H9 (cell line): ENCODE measurements around the gene IGSF9B. TPM values are rescaled to one million over a fixed set of nuclear protein-coding genes. Genes with fewer than 3 reads are reported as not detected.
A peak's percentile ranks its signal among the peaks of the same experiment; 100 is the strongest.

Experiments used
- DNase-seq: peaks from one replicate; pipeline ENCODE4 v3.0.0-alpha.2; 2017
- H2AFZ ChIP-seq: one replicate; pipeline ENCODE4 v1.6.1; 2013; ENCODE audit warnings: mild to moderate bottlenecking, low read length, control low read depth, moderate library complexity
- H2AK5ac ChIP-seq: 2 replicates; pipeline ENCODE4 v1.6.1; 2013; ENCODE audit warnings: low read length, control low read depth, mixed read lengths; ENCODE audit not compliant: insufficient read length
- H2BK120ac ChIP-seq: one replicate; pipeline ENCODE4 v1.6.1; 2013; ENCODE audit warnings: low read depth, mild to moderate bottlenecking, low read length, control low read depth, inconsistent platforms; ENCODE audit not compliant: poor library complexity, severe bottlenecking
- H2BK12ac ChIP-seq: 2 replicates; pipeline ENCODE4 v1.6.1; 2013; ENCODE audit warnings: low read length, control low read depth, mixed read lengths, low read depth; ENCODE audit not compliant: insufficient read length
- H2BK15ac ChIP-seq: 2 replicates; pipeline ENCODE4 v1.6.1; 2013; ENCODE audit warnings: low read depth, low read length, control low read depth
- H2BK20ac ChIP-seq: one replicate; pipeline ENCODE4 v1.6.1; 2013; ENCODE audit warnings: low read depth, mild to moderate bottlenecking, low read length, control low read depth, inconsistent platforms; ENCODE audit not compliant: poor library complexity, severe bottlenecking
- H2BK5ac ChIP-seq: 2 replicates; pipeline ENCODE4 v1.6.1; 2013; ENCODE audit warnings: low read length, control low read depth, mixed read lengths; ENCODE audit not compliant: insufficient read length
- H3K14ac ChIP-seq: 2 replicates; pipeline ENCODE4 v1.6.1; 2013; ENCODE audit warnings: low read length, control low read depth; ENCODE audit not compliant: insufficient read depth
- H3K18ac ChIP-seq: 2 replicates; pipeline ENCODE4 v1.6.1; 2013; ENCODE audit warnings: low read depth, mild to moderate bottlenecking, mixed read lengths, low read length, control low read depth; ENCODE audit not compliant: insufficient read length
- H3K23ac ChIP-seq: 2 replicates; pipeline ENCODE4 v1.6.1; 2013; ENCODE audit warnings: low read length, control low read depth, mixed read lengths, low read depth; ENCODE audit not compliant: insufficient read length
- H3K23me2 ChIP-seq: 2 replicates; pipeline ENCODE4 v1.6.1; 2013; ENCODE audit warnings: low read depth, mild to moderate bottlenecking, mixed read lengths, low read length, control low read depth; ENCODE audit not compliant: insufficient read length, poor library complexity, severe bottlenecking
- H3K27ac ChIP-seq: 2 replicates; pipeline ENCODE4 v1.5.1; 2013; ENCODE audit warnings: low read length, control low read depth, mixed read lengths, low read depth; ENCODE audit not compliant: insufficient read length
- H3K27me3 ChIP-seq: 2 replicates; pipeline ENCODE4 v1.6.1; 2013; ENCODE audit warnings: low read length, control low read depth, inconsistent platforms; ENCODE audit not compliant: insufficient read depth
- H3K4ac ChIP-seq: 2 replicates; pipeline ENCODE4 v1.6.1; 2013; ENCODE audit warnings: low read depth, mild to moderate bottlenecking, control low read depth, inconsistent platforms, low read length, moderate library complexity
- H3K4me1 ChIP-seq: 2 replicates; pipeline ENCODE4 v1.6.1; 2013; ENCODE audit warnings: low read length, control low read depth, inconsistent platforms; ENCODE audit not compliant: insufficient read depth
- H3K4me2 ChIP-seq: 2 replicates; pipeline ENCODE4 v1.6.1; 2013; ENCODE audit warnings: low read length, control low read depth, mixed read lengths; ENCODE audit not compliant: insufficient read length, insufficient read depth
- H3K56ac ChIP-seq: 2 replicates; pipeline ENCODE4 v1.6.1; 2013; ENCODE audit warnings: low read depth, mild to moderate bottlenecking, mixed read lengths, low read length, control low read depth; ENCODE audit not compliant: insufficient read length
- H3K79me1 ChIP-seq: 2 replicates; pipeline ENCODE4 v1.6.1; 2013; ENCODE audit warnings: low read depth, mild to moderate bottlenecking, moderate library complexity, low read length, control low read depth, inconsistent platforms; ENCODE audit not compliant: insufficient read depth, poor library complexity, severe bottlenecking
- H3K79me2 ChIP-seq: 2 replicates; pipeline ENCODE4 v1.6.1; 2013; ENCODE audit warnings: low read length, control low read depth, inconsistent platforms; ENCODE audit not compliant: insufficient read depth
- H3K9ac ChIP-seq: 2 replicates; pipeline ENCODE4 v1.6.1; 2013; ENCODE audit warnings: low read length, control low read depth, mixed read lengths; ENCODE audit not compliant: insufficient read length; ENCODE audit errors: extremely low read depth
- H3K9me3 ChIP-seq: one replicate; pipeline ENCODE4 v1.6.1; 2013; ENCODE audit warnings: low read depth, low read length, inconsistent platforms; ENCODE audit not compliant: control insufficient read depth
- H3T11ph ChIP-seq: one replicate; pipeline ENCODE4 v1.6.1; 2013; ENCODE audit warnings: mild to moderate bottlenecking, low read length, control low read depth, inconsistent platforms
- H4K20me1 ChIP-seq: one replicate; pipeline ENCODE4 v1.6.1; 2013; ENCODE audit not compliant: control insufficient read depth, insufficient read length, insufficient read depth
- H4K5ac ChIP-seq: 2 replicates; pipeline ENCODE4 v1.6.1; 2013; ENCODE audit warnings: low read depth, mild to moderate bottlenecking, mixed read lengths, low read length, control low read depth; ENCODE audit not compliant: insufficient read length
- H4K8ac ChIP-seq: replicated peaks from 2 replicates; pipeline ENCODE4 v1.6.1; 2013; ENCODE audit warnings: low read length, control low read depth, mixed read lengths, low read depth; ENCODE audit not compliant: insufficient read length
- H4K91ac ChIP-seq: 2 replicates; pipeline ENCODE4 v1.6.1; 2013; ENCODE audit warnings: low read depth, mild to moderate bottlenecking, moderate library complexity, mixed read lengths, low read length, control low read depth; ENCODE audit not compliant: insufficient read length
- H3K27ac Mint-ChIP-seq, 3 experiments: 2 replicates in 2 of 3; 3 replicates in 1 of 3; pipeline ENCODE4 v1.8.0; 2020 to 2021; ENCODE audit warnings: mixed read lengths in 3 of 3, mild to moderate bottlenecking in 1 of 3, moderate library complexity in 1 of 3
- H3K27me3 Mint-ChIP-seq: 2 replicates; pipeline ENCODE4 v1.8.0; 2021; ENCODE audit warnings: low read depth, mild to moderate bottlenecking, moderate library complexity, mixed read lengths
- H3K36me3 Mint-ChIP-seq, 3 experiments: 2 replicates in 2 of 3; 3 replicates in 1 of 3; pipeline ENCODE4 v1.8.0; 2020 to 2021; ENCODE audit warnings: low read depth in 3 of 3, mixed read lengths in 3 of 3; ENCODE audit not compliant: insufficient read depth in 1 of 3
- H3K4me1 Mint-ChIP-seq, 2 experiments: 2 replicates each; pipeline ENCODE4 v1.8.0; 2020; ENCODE audit warnings: mixed read lengths in 2 of 2
- H3K4me3 Mint-ChIP-seq, 2 experiments: 2 replicates in 1 of 2; 3 replicates in 1 of 2; pipeline ENCODE4 v1.8.0; 2020 to 2021; ENCODE audit warnings: mild to moderate bottlenecking in 2 of 2, mixed read lengths in 2 of 2, moderate library complexity in 1 of 2
- H3K9me3 Mint-ChIP-seq, 2 experiments: 2 replicates in 1 of 2; 3 replicates in 1 of 2; pipeline ENCODE4 v1.8.0; 2020; ENCODE audit warnings: mild to moderate bottlenecking in 2 of 2, mixed read lengths in 2 of 2, moderate library complexity in 1 of 2
- WGBS: extraction: QIAGEN DNeasy Blood & Tissue Kit; methylation state at CpG from one replicate; pipeline ENCODE4 v1.1.7; 2013; ENCODE audit warnings: missing lambda C conversion rate, low lambda C conversion rate, mixed read lengths; ENCODE audit not compliant: insufficient read length; ENCODE audit errors: extremely low coverage; 5-methylcytosine and 5-hydroxymethylcytosine counted together
- total RNA-seq: library from RNA; stranded (reverse); gene quantifications from 2 replicates; pipeline ENCODE4 v1.2.1, GENCODE V29; 2021
- TF ChIP-seq, protein P1 (sequence below): fragments of 200-600 bp; sonication (generic); conservative IDR thresholded peaks from 3 replicates; pipeline ENCODE4 v1.8.0; 2021; ENCODE audit warnings: antibody characterized with exemption, mild to moderate bottlenecking

IGSF9B gene
- total RNA-seq, 1 experiment from 2014 or later: 25.7 TPM

DNA sequence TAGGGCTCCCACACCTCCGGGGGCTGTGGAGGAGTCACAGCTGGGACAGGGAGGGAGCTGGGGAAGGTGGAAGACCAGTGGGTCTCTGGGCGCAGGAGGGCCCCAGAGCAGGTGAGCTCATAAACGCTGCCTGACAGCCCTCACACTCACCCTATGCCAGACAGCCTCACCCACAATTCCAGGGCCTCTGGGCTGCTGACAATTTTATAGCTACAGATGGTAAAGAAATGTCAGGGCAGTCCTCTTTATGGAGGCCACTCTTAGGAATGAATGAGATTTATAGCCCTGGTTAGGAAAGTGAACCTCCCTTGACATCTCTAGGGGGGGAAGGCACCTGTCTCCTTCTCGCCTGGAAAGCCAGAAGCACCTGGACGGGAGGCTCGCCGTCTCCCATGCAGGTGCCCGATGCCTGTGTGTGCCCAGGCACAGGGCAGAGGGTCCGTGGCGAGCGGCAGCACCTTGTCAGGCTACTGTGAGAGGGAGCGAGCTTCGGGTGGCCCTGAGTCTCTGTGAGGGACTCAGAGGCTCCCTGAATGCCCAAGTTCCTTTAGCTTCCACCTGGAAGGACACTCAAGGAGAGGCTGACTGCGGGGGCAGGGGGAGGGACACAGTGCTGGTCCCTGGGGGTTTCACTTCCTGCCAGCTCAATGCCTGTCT lies 39.9 kb downstream of the IGSF9B start:
- Histone ChIP-seq H3K27me3 (no peaks in the 10 kb centered on the region), H3K23me2 (no peaks in the 10 kb centered on the region), H3K56ac (no peak overlapping the region), H3K23ac (no peak overlapping the region), H3K4me2 (no peak overlapping the region), H3K79me2 (no peaks in the 10 kb centered on the region), H3K18ac (no peak overlapping the region), H2BK5ac (no peak overlapping the region), H4K8ac (no peak overlapping the region), H3K27ac (no peak overlapping the region), H2AK5ac (no peak overlapping the region), H3K9ac (no peak overlapping the region), H3K4me1 (no peaks in the 10 kb centered on the region), H3K4ac (no peak overlapping the region), H2BK12ac (no peak overlapping the region), H4K20me1 (no peaks in the 10 kb centered on the region), H4K91ac (no peak overlapping the region), H3T11ph (no peak overlapping the region), H2BK15ac (no peak overlapping the region), H4K5ac (no peak overlapping the region), H3K14ac (no peak overlapping the region), H2AFZ (no peak overlapping the region), H3K79me1 (no peaks in the 10 kb centered on the region), H3K9me3 (no peaks in the 10 kb centered on the region), H2BK20ac (no peak overlapping the region), H2BK120ac (no peak overlapping the region)
- DNase-seq: no peak
- peak overlapping the region in 1 of 3 experiments; percentile 87; a peak in 1 of 7 replicates for H3K27ac Mint-ChIP-seq
- H3K36me3 Mint-ChIP-seq: peaks cover 13 to 32% (median 30%) of the 10 kb centered on the region in 3 experiments; a peak in 6 of 7 replicates
- H3K27me3 Mint-ChIP-seq: no peaks in the 10 kb centered on the region
- H3K4me1 Mint-ChIP-seq: peaks cover 6 to 17% of the 10 kb centered on the region in 2 experiments; a peak in 3 of 4 replicates
- no peaks in the 10 kb centered on the region for H3K9me3 Mint-ChIP-seq
- TF ChIP-seq, protein P1, sequence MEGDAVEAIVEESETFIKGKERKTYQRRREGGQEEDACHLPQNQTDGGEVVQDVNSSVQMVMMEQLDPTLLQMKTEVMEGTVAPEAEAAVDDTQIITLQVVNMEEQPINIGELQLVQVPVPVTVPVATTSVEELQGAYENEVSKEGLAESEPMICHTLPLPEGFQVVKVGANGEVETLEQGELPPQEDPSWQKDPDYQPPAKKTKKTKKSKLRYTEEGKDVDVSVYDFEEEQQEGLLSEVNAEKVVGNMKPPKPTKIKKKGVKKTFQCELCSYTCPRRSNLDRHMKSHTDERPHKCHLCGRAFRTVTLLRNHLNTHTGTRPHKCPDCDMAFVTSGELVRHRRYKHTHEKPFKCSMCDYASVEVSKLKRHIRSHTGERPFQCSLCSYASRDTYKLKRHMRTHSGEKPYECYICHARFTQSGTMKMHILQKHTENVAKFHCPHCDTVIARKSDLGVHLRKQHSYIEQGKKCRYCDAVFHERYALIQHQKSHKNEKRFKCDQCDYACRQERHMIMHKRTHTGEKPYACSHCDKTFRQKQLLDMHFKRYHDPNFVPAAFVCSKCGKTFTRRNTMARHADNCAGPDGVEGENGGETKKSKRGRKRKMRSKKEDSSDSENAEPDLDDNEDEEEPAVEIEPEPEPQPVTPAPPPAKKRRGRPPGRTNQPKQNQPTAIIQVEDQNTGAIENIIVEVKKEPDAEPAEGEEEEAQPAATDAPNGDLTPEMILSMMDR: no peak
- H3K4me3 Mint-ChIP-seq: no peak overlapping the region; a peak in 1 of 5 replicates
- no CpG with 5 or more reads among the region's 14 CpGs for WGBS
